Osteocyte (in vitro differentiated cells): ENCODE data around the gene IGFL1. TPM values are rescaled to one million over a fixed set of nuclear protein-coding genes. Genes with fewer than 3 reads are reported as not detected.
A peak's percentile ranks its signal among the peaks of the same experiment; 100 is the strongest.
"Not testable (repeated sequence)": the region's sequence is repeated elsewhere in the genome, so short reads cannot be mapped to it uniquely, and the experiment has no call there.

Experiments used
- DNase-seq: peaks from one replicate; pipeline ENCODE4 v3.0.0; 2021; ENCODE audit warnings: mixed read lengths; ENCODE audit not compliant: unreplicated experiment; ENCODE audit errors: extremely low spot score
- H3K27ac Mint-ChIP-seq: one replicate; pipeline ENCODE4 v1.8.0; 2021; ENCODE audit warnings: mild to moderate bottlenecking, mixed read lengths; ENCODE audit not compliant: unreplicated experiment
- H3K27me3 Mint-ChIP-seq: one replicate; pipeline ENCODE4 v1.8.0; 2021; ENCODE audit warnings: mixed read lengths; ENCODE audit not compliant: unreplicated experiment
- H3K36me3 Mint-ChIP-seq: one replicate; pipeline ENCODE4 v1.8.0; 2021; ENCODE audit warnings: mixed read lengths; ENCODE audit not compliant: unreplicated experiment
- H3K4me1 Mint-ChIP-seq: one replicate; pipeline ENCODE4 v1.8.0; 2021; ENCODE audit warnings: mixed read lengths; ENCODE audit not compliant: unreplicated experiment
- H3K4me3 Mint-ChIP-seq: one replicate; pipeline ENCODE4 v1.8.0; 2021; ENCODE audit warnings: mild to moderate bottlenecking, moderate library complexity, mixed read lengths; ENCODE audit not compliant: unreplicated experiment
- H3K9me3 Mint-ChIP-seq: one replicate; pipeline ENCODE4 v1.8.0; 2021; ENCODE audit warnings: mixed read lengths; ENCODE audit not compliant: unreplicated experiment
- CTCF ChIP-seq: fragments of 200-600 bp; sonication (generic); IDR thresholded peaks from 2 replicates; pipeline ENCODE4 v1.5.0; 2021; ENCODE audit warnings: antibody characterized with exemption, mild to moderate bottlenecking, moderate library complexity
- total RNA-seq: library from RNA; stranded (reverse); gene quantifications from 2 replicates; pipeline ENCODE4 v1.2.1, GENCODE V29; 2021

IGFL1 gene
- total RNA-seq, 1 donor from 2014 or later = not detected

- DNase-seq = peak; percentile 89
- Mint-ChIP-seq H3K36me3 (no peaks in the 10 kb centered on the region), H3K4me3 (no peak overlapping the region), H3K9me3 (no peaks in the 10 kb centered on the region), H3K4me1 (peaks cover 6% of the 10 kb centered on the region), H3K27ac (no peak overlapping the region), H3K27me3 (peaks cover 44% of the 10 kb centered on the region)
- peak; percentile 87 for TF ChIP-seq CTCF
These were observed 35.8 kb downstream of the IGFL1 start for GRCh38 chr19:46265217-46265828.

DNA sequence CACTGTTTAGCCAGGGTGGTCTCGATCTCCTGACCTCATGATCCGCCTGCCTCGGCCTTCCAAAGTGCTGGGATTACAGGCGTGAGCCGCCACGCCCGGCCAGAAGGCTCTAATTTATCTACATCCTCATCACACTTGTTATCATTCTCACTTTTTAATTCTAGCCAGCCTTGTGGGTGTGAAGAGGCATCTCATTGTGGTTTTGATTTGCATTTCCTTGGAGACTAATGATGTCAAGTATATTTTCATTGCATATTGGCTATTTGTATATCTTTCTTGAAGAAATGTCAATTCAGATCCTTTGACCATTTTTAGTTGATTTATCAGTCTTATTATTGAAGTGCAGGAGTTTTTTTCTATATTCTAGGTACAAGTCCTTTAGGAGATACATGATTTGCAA, 39.6 kb downstream of the IGFL1 start:
- TF ChIP-seq CTCF = no peak
- Mint-ChIP-seq H3K4me3 (no peak overlapping the region), H3K9me3 (no peaks in the 10 kb centered on the region), H3K4me1 (peaks cover 23% of the 10 kb centered on the region), H3K27ac (no peak overlapping the region), H3K27me3 (peaks cover 30% of the 10 kb centered on the region), H3K36me3 (no peaks in the 10 kb centered on the region)
- DNase-seq = no peak

- peak overlapping the region; percentile 48 for H3K27ac Mint-ChIP-seq
- H3K36me3 Mint-ChIP-seq = no peaks in the 10 kb centered on the region
- H3K9me3 Mint-ChIP-seq = no peaks in the 10 kb centered on the region
These were observed 41.1 kb downstream of the IGFL1 start for GRCh38 chr19:46270521-46271256.

DNA sequence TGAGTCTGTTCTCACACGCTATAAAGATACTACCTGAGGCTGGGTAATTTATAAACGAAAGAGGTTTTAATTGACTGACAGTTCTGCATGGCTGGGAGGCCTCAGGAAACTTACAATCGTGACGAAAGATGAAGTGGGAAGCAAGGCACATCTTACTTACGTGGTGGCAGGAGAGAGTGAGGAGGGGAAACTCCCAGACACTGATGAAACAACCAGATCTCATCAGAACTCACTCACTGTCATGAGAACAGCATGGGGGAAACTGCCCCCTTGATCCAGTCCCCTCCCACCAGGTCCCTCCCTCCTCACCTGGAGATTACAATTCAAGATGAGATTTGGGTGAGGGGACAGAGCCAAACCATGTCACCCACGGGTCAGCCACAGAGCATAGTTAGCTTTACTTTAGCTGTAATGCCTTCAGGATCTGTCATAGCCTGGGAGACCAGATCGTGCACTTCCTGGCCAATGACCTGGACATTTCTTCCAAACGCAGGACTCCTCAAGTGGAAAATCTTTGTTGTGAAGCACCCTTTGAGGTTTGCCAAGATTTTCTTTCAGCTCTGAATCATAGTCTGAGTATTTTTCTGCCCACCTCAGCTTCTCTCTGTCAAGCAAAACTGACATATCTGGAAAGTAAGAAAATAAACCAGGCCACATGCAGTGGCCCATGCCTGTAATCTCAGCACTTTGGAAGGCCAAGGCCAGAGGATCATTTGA, 42.1 kb downstream of the IGFL1 start:
- Mint-ChIP-seq H3K27ac (peak overlapping the region; percentile 57), H3K4me3 (no peak overlapping the region), H3K36me3 (no peaks in the 10 kb centered on the region), H3K27me3 (peaks cover 20% of the 10 kb centered on the region), H3K9me3 (no peaks in the 10 kb centered on the region), H3K4me1 (peaks cover 20% of the 10 kb centered on the region)
- TF ChIP-seq CTCF = no peak
- DNase-seq = no peak

More at GRCh38 chr19:46270521-46271256, 41.1 kb downstream of the IGFL1 start:
- Mint-ChIP-seq H3K27me3 (peaks cover 25% of the 10 kb centered on the region), H3K4me3 (no peak overlapping the region), H3K4me1 (peaks cover 20% of the 10 kb centered on the region)
- TF ChIP-seq CTCF = no peak
- DNase-seq = no peak

- not testable (repeated sequence) for H3K9me3 Mint-ChIP-seq, H3K27ac Mint-ChIP-seq, DNase-seq, H3K36me3 Mint-ChIP-seq, H3K4me3 Mint-ChIP-seq
- Mint-ChIP-seq H3K27me3 (peaks cover 13% of the 10 kb centered on the region), H3K4me1 (peaks cover 23% of the 10 kb centered on the region)
These were observed 44.4 kb downstream of the IGFL1 start for GRCh38 chr19:46273931-46274330.
